ENCODE results near the gene TRIM28.
"Not testable (repeated sequence)": the region's sequence is repeated elsewhere in the genome, so short reads cannot be mapped to it uniquely, and the experiment has no call there.

The TRIM28 gene

GRCh38 chr19:58577581-58577980, 33.7 kb downstream of the TRIM28 start:
- not testable (repeated sequence) for DNase-seq (ENCODE audit: low read depth in 2 of 2)

GRCh38 chr19:58578012-58578925, 34.4 kb downstream of the TRIM28 start:
- no peak for DNase-seq (ENCODE audit: low read depth in 2 of 2)

GRCh38 chr19:58579473-58580142, 35.7 kb downstream of the TRIM28 start:
- DNase-seq (ENCODE audit: low read depth in 2 of 2): no peak

GRCh38 chr19:58581227-58582141, 37.6 kb downstream of the TRIM28 start:
- DNase-seq (ENCODE audit: low read depth in 2 of 2): peak; percentile 83 to 92

GRCh38 chr19:58582985-58583384, 39.1 kb downstream of the TRIM28 start:
- DNase-seq (ENCODE audit: low read depth in 2 of 2): no peak

GRCh38 chr19:58584498-58585441, 40.9 kb downstream of the TRIM28 start:
- DNase-seq (ENCODE audit: low read depth in 2 of 2): no peak

- DNase-seq (ENCODE audit: low read depth in 2 of 2): no peak
Measured at GRCh38 chr19:58585442-58586132, 41.7 kb downstream of the TRIM28 start.

GRCh38 chr19:58586133-58586765, 42.4 kb downstream of the TRIM28 start:
- DNase-seq (ENCODE audit: low read depth in 2 of 2): no peak

Measured in stimulated activated CD4-positive, alpha-beta T cell treated with anti-CD3 and anti-CD28 coated beads, Interleukin-12 subunit alpha, Interleukin-12 subunit beta, amount 100 ng/mL, for 24 hours (primary cell).